NCI-H2196 (cell line): Measurements from ENCODE around the gene TAF4.

Experiments
- DNase-seq: peaks from one replicate; lab custom pipeline; 2025; ENCODE audit not compliant: unreplicated experiment; lab: John Stamatoyannopoulos, UW

The TAF4 gene

GRCh38 chr20:61966492-61967244 is 99.0 kb downstream of the TAF4 start:
- no peak for DNase-seq

GRCh38 chr20:61965606-61966491 is 99.8 kb downstream of the TAF4 start:
- DNase-seq: no peak

GRCh38 chr20:61964675-61965605 is 100.7 kb downstream of the TAF4 start:
- DNase-seq: no peak

- no peak for DNase-seq
Observed at GRCh38 chr20:61963885-61964674, 101.6 kb downstream of the TAF4 start.

- no peak for DNase-seq
Observed at GRCh38 chr20:61963149-61963548, 102.5 kb downstream of the TAF4 start.

- DNase-seq: no peak
Observed at GRCh38 chr20:61960836-61961235, 104.8 kb downstream of the TAF4 start.

GRCh38 chr20:61958773-61959700 is 106.6 kb downstream of the TAF4 start:
- DNase-seq: no peak

GRCh38 chr20:61957961-61958715 is 107.5 kb downstream of the TAF4 start:
- DNase-seq: no peak

GRCh38 chr20:61956396-61957342 is 109.0 kb downstream of the TAF4 start:
- peak; percentile 25 for DNase-seq

- DNase-seq: no peak
Observed at GRCh38 chr20:61955668-61956395, 109.8 kb downstream of the TAF4 start.

GRCh38 chr20:61954276-61955021 is 111.2 kb downstream of the TAF4 start:
- peak; percentile 55 for DNase-seq

- DNase-seq: no peak
Observed at GRCh38 chr20:61953037-61954021, 112.4 kb downstream of the TAF4 start.

GRCh38 chr20:61951695-61952533 is 113.8 kb downstream of the TAF4 start:
- no peak for DNase-seq

GRCh38 chr20:61950641-61951071 is 115.0 kb downstream of the TAF4 start:
- DNase-seq: no peak
